Measurements from ENCODE around the gene SNX30.
A peak's percentile ranks its signal among the peaks of the same experiment; 100 is the strongest.

SNX30 gene

GRCh38 chr9:112833081-112833480 lies 82.5 kb downstream of the SNX30 start:
- Histone ChIP-seq H3K9me3 (ENCODE audit: insufficient read depth, low read depth, low read length) (no peaks in the 10 kb centered on the region), H3K27me3 (ENCODE audit: insufficient read depth, low read length) (no peaks in the 10 kb centered on the region), H4K8ac (ENCODE audit: low read depth, low read length) (no peak overlapping the region), H3K9ac (ENCODE audit: low read length) (no peak overlapping the region), H2BK120ac (ENCODE audit: insufficient read depth, low read length, poor library complexity) (no peak overlapping the region), H2AK5ac (ENCODE audit: low read length) (no peak overlapping the region), H3K18ac (ENCODE audit: low read length) (no peak overlapping the region), H3K14ac (ENCODE audit: low read length) (no peak overlapping the region), H3K4me2 (ENCODE audit: low read length) (no peak overlapping the region), H3K4ac (ENCODE audit: low read depth, low read length) (no peak overlapping the region), H3K79me1 (ENCODE audit: low read length) (no peaks in the 10 kb centered on the region), H4K91ac (ENCODE audit: low read depth, low read length) (no peak overlapping the region), H3K36me3 (ENCODE audit: control insufficient read depth in 1 of 2, insufficient read depth in 2 of 2, low read length in 2 of 2) (peaks cover 0 to 5% of the 10 kb centered on the region in 2 experiments), H2BK5ac (ENCODE audit: low read depth, low read length, poor library complexity) (no peak overlapping the region), H3K27ac (ENCODE audit: low read depth, low read length) (no peak overlapping the region), H4K12ac (ENCODE audit: low read depth, low read length) (no peak overlapping the region), H3K79me2 (ENCODE audit: control insufficient read depth, insufficient read depth, low read length, poor library complexity) (no peaks in the 10 kb centered on the region), H3K4me1 (ENCODE audit: control insufficient read depth in 1 of 2, insufficient read depth in 2 of 2, low read length in 2 of 2) (no peaks in the 10 kb centered on the region), H3K4me3 (ENCODE audit: low read depth, low read length) (no peak overlapping the region), H2BK12ac (ENCODE audit: low read length) (no peak overlapping the region), H2AFZ (ENCODE audit: insufficient read depth, low read length, poor library complexity) (no peak overlapping the region), H3K23ac (ENCODE audit: low read length) (no peak overlapping the region)
- DNase-seq = peak; percentile 34 to 84
- WGBS (ENCODE audit: extremely low coverage, insufficient coverage, insufficient read length) = no CpG with 5 or more reads among the region's 4 CpGs

- no CpG with 5 or more reads among the region's 3 CpGs for WGBS (ENCODE audit: extremely low coverage, insufficient coverage, insufficient read length)
These were observed 85.8 kb downstream of the SNX30 start for GRCh38 chr9:112836394-112836793.

GRCh38 chr9:112838342-112838741 lies 87.8 kb downstream of the SNX30 start:
- Histone ChIP-seq H3K9ac (ENCODE audit: low read length) (no peak overlapping the region), H4K12ac (ENCODE audit: low read depth, low read length) (no peak overlapping the region), H3K23ac (ENCODE audit: low read length) (no peak overlapping the region), H3K27ac (ENCODE audit: low read depth, low read length) (no peak overlapping the region), H3K4me1 (ENCODE audit: control insufficient read depth in 1 of 2, insufficient read depth in 2 of 2, low read length in 2 of 2) (no peaks in the 10 kb centered on the region), H3K4ac (ENCODE audit: low read depth, low read length) (no peak overlapping the region), H4K91ac (ENCODE audit: low read depth, low read length) (no peak overlapping the region), H3K4me2 (ENCODE audit: low read length) (no peak overlapping the region), H2AK5ac (ENCODE audit: low read length) (no peak overlapping the region), H3K4me3 (ENCODE audit: low read depth, low read length) (no peak overlapping the region), H4K8ac (ENCODE audit: low read depth, low read length) (no peak overlapping the region), H3K14ac (ENCODE audit: low read length) (no peak overlapping the region), H2AFZ (ENCODE audit: insufficient read depth, low read length, poor library complexity) (no peak overlapping the region), H2BK120ac (ENCODE audit: insufficient read depth, low read length, poor library complexity) (no peak overlapping the region), H3K79me1 (ENCODE audit: low read length) (no peaks in the 10 kb centered on the region), H3K79me2 (ENCODE audit: control insufficient read depth, insufficient read depth, low read length, poor library complexity) (no peaks in the 10 kb centered on the region), H3K27me3 (ENCODE audit: insufficient read depth, low read length) (no peaks in the 10 kb centered on the region), H3K18ac (ENCODE audit: low read length) (no peak overlapping the region), H3K36me3 (ENCODE audit: control insufficient read depth in 1 of 2, insufficient read depth in 2 of 2, low read length in 2 of 2) (peaks cover 0 to 9% of the 10 kb centered on the region in 2 experiments), H2BK5ac (ENCODE audit: low read depth, low read length, poor library complexity) (no peak overlapping the region), H2BK12ac (ENCODE audit: low read length) (no peak overlapping the region), H3K9me3 (ENCODE audit: insufficient read depth, low read depth, low read length) (no peaks in the 10 kb centered on the region)
- no CpG with 5 or more reads among the region's 2 CpGs for WGBS (ENCODE audit: extremely low coverage, insufficient coverage, insufficient read length)
- no peak for DNase-seq

More at GRCh38 chr9:112836394-112836793, 85.8 kb downstream of the SNX30 start:
- no peak overlapping the region for H4K91ac ChIP-seq (ENCODE audit: low read depth, low read length)
- no peaks in the 10 kb centered on the region for H3K27me3 ChIP-seq (ENCODE audit: insufficient read depth, low read length)
- H3K4ac ChIP-seq (ENCODE audit: low read depth, low read length) = no peak overlapping the region
- H3K36me3 ChIP-seq (ENCODE audit: control insufficient read depth in 1 of 2, insufficient read depth in 2 of 2, low read length in 2 of 2) = peaks cover 0 to 10% of the 10 kb centered on the region in 2 experiments
- H3K18ac ChIP-seq (ENCODE audit: low read length) = no peak overlapping the region
- no peak overlapping the region for H4K12ac ChIP-seq (ENCODE audit: low read depth, low read length)
- no peak overlapping the region for H4K8ac ChIP-seq (ENCODE audit: low read depth, low read length)
- no peak overlapping the region for H3K23ac ChIP-seq (ENCODE audit: low read length)
- H3K27ac ChIP-seq (ENCODE audit: low read depth, low read length) = no peak overlapping the region
- no peaks in the 10 kb centered on the region for H3K79me1 ChIP-seq (ENCODE audit: low read length)
- no peak for DNase-seq
- H3K9me3 ChIP-seq (ENCODE audit: insufficient read depth, low read depth, low read length) = no peaks in the 10 kb centered on the region
- no peak overlapping the region for H2BK5ac ChIP-seq (ENCODE audit: low read depth, low read length, poor library complexity)
- no peak overlapping the region for H3K14ac ChIP-seq (ENCODE audit: low read length)
- H3K4me1 ChIP-seq (ENCODE audit: control insufficient read depth in 1 of 2, insufficient read depth in 2 of 2, low read length in 2 of 2) = no peaks in the 10 kb centered on the region
- H3K4me3 ChIP-seq (ENCODE audit: low read depth, low read length) = no peak overlapping the region
- no peak overlapping the region for H3K4me2 ChIP-seq (ENCODE audit: low read length)
- no peaks in the 10 kb centered on the region for H3K79me2 ChIP-seq (ENCODE audit: control insufficient read depth, insufficient read depth, low read length, poor library complexity)
- no peak overlapping the region for H2BK120ac ChIP-seq (ENCODE audit: insufficient read depth, low read length, poor library complexity)
- H2AK5ac ChIP-seq (ENCODE audit: low read length) = no peak overlapping the region
- no peak overlapping the region for H3K9ac ChIP-seq (ENCODE audit: low read length)
- no peak overlapping the region for H2BK12ac ChIP-seq (ENCODE audit: low read length)
- no peak overlapping the region for H2AFZ ChIP-seq (ENCODE audit: insufficient read depth, low read length, poor library complexity)

- H3K9me3 ChIP-seq (ENCODE audit: insufficient read depth, low read depth, low read length) = no peaks in the 10 kb centered on the region
- H3K79me1 ChIP-seq (ENCODE audit: low read length) = no peaks in the 10 kb centered on the region
- WGBS (ENCODE audit: extremely low coverage, insufficient coverage, insufficient read length) = no CpG with 5 or more reads among the region's 8 CpGs
- no peak overlapping the region for H2BK120ac ChIP-seq (ENCODE audit: insufficient read depth, low read length, poor library complexity)
- H3K27me3 ChIP-seq (ENCODE audit: insufficient read depth, low read length) = no peaks in the 10 kb centered on the region
- H3K4me1 ChIP-seq (ENCODE audit: control insufficient read depth in 1 of 2, insufficient read depth in 2 of 2, low read length in 2 of 2) = no peaks in the 10 kb centered on the region
- no peak overlapping the region for H2BK12ac ChIP-seq (ENCODE audit: low read length)
- H3K79me2 ChIP-seq (ENCODE audit: control insufficient read depth, insufficient read depth, low read length, poor library complexity) = no peaks in the 10 kb centered on the region
- H4K8ac ChIP-seq (ENCODE audit: low read depth, low read length) = no peak overlapping the region
- H3K23ac ChIP-seq (ENCODE audit: low read length) = no peak overlapping the region
- no peak overlapping the region for H3K4me2 ChIP-seq (ENCODE audit: low read length)
- peaks cover 0 to 9% of the 10 kb centered on the region in 2 experiments for H3K36me3 ChIP-seq (ENCODE audit: control insufficient read depth in 1 of 2, insufficient read depth in 2 of 2, low read length in 2 of 2)
- no peak overlapping the region for H4K91ac ChIP-seq (ENCODE audit: low read depth, low read length)
- H2AK5ac ChIP-seq (ENCODE audit: low read length) = no peak overlapping the region
- DNase-seq = no peak
- H3K14ac ChIP-seq (ENCODE audit: low read length) = no peak overlapping the region
- no peak overlapping the region for H4K12ac ChIP-seq (ENCODE audit: low read depth, low read length)
- H3K9ac ChIP-seq (ENCODE audit: low read length) = no peak overlapping the region
- no peak overlapping the region for H3K4ac ChIP-seq (ENCODE audit: low read depth, low read length)
- no peak overlapping the region for H2AFZ ChIP-seq (ENCODE audit: insufficient read depth, low read length, poor library complexity)
- no peak overlapping the region for H3K4me3 ChIP-seq (ENCODE audit: low read depth, low read length)
- H3K18ac ChIP-seq (ENCODE audit: low read length) = no peak overlapping the region
- H2BK5ac ChIP-seq (ENCODE audit: low read depth, low read length, poor library complexity) = no peak overlapping the region
- no peak overlapping the region for H3K27ac ChIP-seq (ENCODE audit: low read depth, low read length)
These were observed 88.8 kb downstream of the SNX30 start for GRCh38 chr9:112839331-112839730.
